Uterus (tissue), 2 donors: ENCODE measurements around the gene MINDY1.

Experiments used
- POLR2A ChIP-seq, 2 donors: fragments of 450-650 bp; IDR thresholded peaks; one replicate each; pipeline ENCODE4 v1.6.1; 2016; ENCODE audit warnings: antibody characterized with exemption in 2 of 2, mild to moderate bottlenecking in 1 of 2, moderate library complexity in 1 of 2
- TF ChIP-seq, protein P1 (sequence below), 4 experiments: fragments of 200-600 bp in 2 of 4; fragments of 450-650 bp in 2 of 4; sonication (generic) in 2 of 4; IDR thresholded peaks; one replicate each; pipeline ENCODE4 v1.5.1; 2016 to 2019; ENCODE audit warnings: antibody characterized with exemption in 4 of 4, mild to moderate bottlenecking in 2 of 4, moderate library complexity in 1 of 4

- no peak for TF ChIP-seq POLR2A (IDR thresholded peaks at IDR 0.05)
- TF ChIP-seq, protein P1, sequence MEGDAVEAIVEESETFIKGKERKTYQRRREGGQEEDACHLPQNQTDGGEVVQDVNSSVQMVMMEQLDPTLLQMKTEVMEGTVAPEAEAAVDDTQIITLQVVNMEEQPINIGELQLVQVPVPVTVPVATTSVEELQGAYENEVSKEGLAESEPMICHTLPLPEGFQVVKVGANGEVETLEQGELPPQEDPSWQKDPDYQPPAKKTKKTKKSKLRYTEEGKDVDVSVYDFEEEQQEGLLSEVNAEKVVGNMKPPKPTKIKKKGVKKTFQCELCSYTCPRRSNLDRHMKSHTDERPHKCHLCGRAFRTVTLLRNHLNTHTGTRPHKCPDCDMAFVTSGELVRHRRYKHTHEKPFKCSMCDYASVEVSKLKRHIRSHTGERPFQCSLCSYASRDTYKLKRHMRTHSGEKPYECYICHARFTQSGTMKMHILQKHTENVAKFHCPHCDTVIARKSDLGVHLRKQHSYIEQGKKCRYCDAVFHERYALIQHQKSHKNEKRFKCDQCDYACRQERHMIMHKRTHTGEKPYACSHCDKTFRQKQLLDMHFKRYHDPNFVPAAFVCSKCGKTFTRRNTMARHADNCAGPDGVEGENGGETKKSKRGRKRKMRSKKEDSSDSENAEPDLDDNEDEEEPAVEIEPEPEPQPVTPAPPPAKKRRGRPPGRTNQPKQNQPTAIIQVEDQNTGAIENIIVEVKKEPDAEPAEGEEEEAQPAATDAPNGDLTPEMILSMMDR (IDR thresholded peaks at IDR 0.05): no peak
These were observed 29.7 kb upstream of the MINDY1 start, which contains the start of gene BNIPL for GRCh38 chr1:151036356-151036755.
